K562 (cell line): ENCODE data around the gene TRIP12. TPM values are rescaled to one million over a fixed set of nuclear protein-coding genes. Genes with fewer than 3 reads are reported as not detected.

Experiments
- ATAC-seq: fragments of 200-7000 bp; cut with Tn5 transposase; 3 replicates; pipeline ENCODE4 v1.9.1; 2020; ENCODE audit warnings: moderate library complexity
- BruUV-seq: library from RNA; stranded (reverse); fragments of 400-500 nt; replicated peaks from 2 replicates; lab custom pipeline; 2021; lab: Mats Ljungman, UMichigan
- CTCF ChIA-PET: fragments of 300-600 bp; formaldehyde crosslinking; extraction: SDS; loops from one replicate; lab custom pipeline; 2021; ENCODE audit warnings: low intra/inter-chr PET ratio; lab: Yijun Ruan, JAX
- POLR2A ChIA-PET: fragments of 300-600, 350-650 bp; sonication (Branson Sonifier 250); formaldehyde crosslinking; extraction: SDS; loops from one replicate; lab custom pipeline; 2021; ENCODE audit warnings: antibody characterized with exemption, inconsistent platforms; lab: Yijun Ruan, JAX
- DNase-seq, 4 experiments: peaks; one replicate each; pipeline versions ENCODE4 v3.0.0 to v3.0.0-alpha.2; 2011 to 2018; ENCODE audit warnings: low spot score in 3 of 4, mixed read lengths in 3 of 4; ENCODE audit errors: extremely low read depth in 1 of 4
- FAIRE-seq: peaks from 2 replicates; lab custom pipeline; 2011; peaks lifted over from hg19 to GRCh38; lab: Jason Lieb, UNC
- H2AFZ ChIP-seq: 2 replicates; pipeline ENCODE4 v1.6.0; 2011; ENCODE audit warnings: low read depth, low read length, control low read depth, inconsistent platforms
- H3K27ac ChIP-seq: fragments of 200-600 bp; 3 replicates; pipeline ENCODE4 v1.8.0; 2011; ENCODE audit warnings: low read depth, mild to moderate bottlenecking, control low read depth, inconsistent platforms, low read length, moderate library complexity, mixed read lengths; ENCODE audit errors: extremely low read depth
- H3K27me3 ChIP-seq, 2 experiments: fragments of 300-600 bp in 1 of 2; 2 replicates in 1 of 2; 3 replicates in 1 of 2; pipeline versions ENCODE4 v1.6.0 to v1.8.0; 2011; ENCODE audit warnings: inconsistent platforms in 2 of 2, low read length in 2 of 2, mild to moderate bottlenecking in 1 of 2, mixed read lengths in 1 of 2, moderate library complexity in 1 of 2; ENCODE audit not compliant: control insufficient read depth in 2 of 2, insufficient read depth in 2 of 2
- H3K36me3 ChIP-seq: fragments of 300-600 bp; 3 replicates; pipeline ENCODE4 v1.8.0; 2011; ENCODE audit warnings: mild to moderate bottlenecking, low read length, inconsistent platforms; ENCODE audit not compliant: control insufficient read depth, insufficient read depth
- H3K4me1 ChIP-seq, 2 experiments: fragments of 200-600 bp in 1 of 2; replicated peaks in 1 of 2; 2 replicates in 1 of 2; 3 replicates in 1 of 2; pipeline versions ENCODE4 v1.5.1 to v1.8.0; 2011; ENCODE audit warnings: inconsistent platforms in 2 of 2, low read length in 2 of 2, mild to moderate bottlenecking in 1 of 2, mixed read lengths in 1 of 2, moderate library complexity in 1 of 2; ENCODE audit not compliant: control insufficient read depth in 2 of 2, insufficient read depth in 2 of 2
- H3K4me2 ChIP-seq: 2 replicates; pipeline ENCODE4 v1.6.1; 2011; ENCODE audit warnings: low read length, control low read depth, inconsistent platforms, mixed read lengths; ENCODE audit not compliant: insufficient read depth
- H3K4me3 ChIP-seq: fragments of 200-600 bp; sonication (generic), shearing (Covaris generic); 2 replicates; pipeline ENCODE4 v1.5.1; 2016; ENCODE audit warnings: control low read depth, inconsistent platforms
- H3K79me2 ChIP-seq: fragments of 200-600 bp; 3 replicates; pipeline ENCODE4 v1.8.0; 2011; ENCODE audit warnings: low read length, inconsistent platforms; ENCODE audit not compliant: control insufficient read depth, insufficient read depth
- H3K9ac ChIP-seq, 2 experiments: 2 replicates each; pipeline versions ENCODE4 v1.6.0 to v1.6.1; 2011; ENCODE audit warnings: low read depth in 2 of 2, low read length in 2 of 2, control low read depth in 1 of 2, inconsistent platforms in 1 of 2, mild to moderate bottlenecking in 1 of 2, mixed read lengths in 1 of 2; ENCODE audit not compliant: insufficient read depth in 1 of 2
- H3K9me1 ChIP-seq: one replicate; pipeline ENCODE4 v1.6.0; 2011; ENCODE audit warnings: inconsistent platforms, mild to moderate bottlenecking, low read length, moderate library complexity; ENCODE audit not compliant: control insufficient read depth, insufficient read depth
- H3K9me3 ChIP-seq: replicated peaks from 2 replicates; pipeline ENCODE4 v1.5.1; 2011; ENCODE audit warnings: low read depth, low read length, inconsistent platforms; ENCODE audit not compliant: control insufficient read depth, insufficient read depth
- H4K20me1 ChIP-seq: replicated peaks from 2 replicates; pipeline ENCODE4 v1.6.1; 2011; ENCODE audit warnings: low read length, inconsistent platforms, mixed read lengths; ENCODE audit not compliant: control insufficient read depth, insufficient read depth
- CAMTA2 ChIP-seq: fragments of 250-450 bp; sonication (Bioruptor Pico); conservative IDR thresholded peaks from 2 replicates; pipeline ENCODE4 v1.5.1; 2022
- ELK1 ChIP-seq: sonication (generic); formaldehyde crosslinking; IDR thresholded peaks from 2 replicates; pipeline ENCODE4 v1.8.1; 2022; ENCODE audit warnings: missing genetic modification reagents
- FOSL1 ChIP-seq: fragments of 200-800 bp; sonication (Bioruptor generic); conservative IDR thresholded peaks from 2 replicates; pipeline ENCODE4 v1.6.1; 2016; ENCODE audit warnings: missing genetic modification characterization, missing compliant biosample characterization
- KLF16 ChIP-seq: IDR thresholded peaks from 2 replicates; pipeline ENCODE4 v1.6.1; 2016; ENCODE audit warnings: antibody characterized with exemption
- MBD1 ChIP-seq: fragments of 250-450 bp; sonication (Bioruptor Pico); IDR thresholded peaks from 2 replicates; pipeline ENCODE4 v1.8.0; 2022; ENCODE audit warnings: inconsistent platforms
- OTX1 ChIP-seq: fragments of 450-650 bp; formaldehyde crosslinking; IDR thresholded peaks from 2 replicates; pipeline ENCODE4 v1.4.0; 2022; ENCODE audit warnings: mild to moderate bottlenecking
- PATZ1 ChIP-seq: fragments of 250-450 bp; sonication (Bioruptor Pico); IDR thresholded peaks from 2 replicates; pipeline ENCODE4 v1.5.0; 2020; ENCODE audit warnings: mild to moderate bottlenecking, borderline replicate concordance
- TRIM24 ChIP-seq, 2 experiments: fragments of 450-650 bp; IDR thresholded peaks; 2 replicates each; pipeline ENCODE4 v1.6.1; 2016
- ZFP36 ChIP-seq: fragments of 150-350 bp; IDR thresholded peaks from 2 replicates; pipeline ENCODE4 v1.6.1; 2018; ENCODE audit warnings: low read length, low read depth; ENCODE audit not compliant: partially characterized antibody
- ZFX ChIP-seq: sonication (generic); formaldehyde crosslinking; IDR thresholded peaks from 2 replicates; pipeline ENCODE4 v1.8.0; 2022; ENCODE audit warnings: mild to moderate bottlenecking, missing genetic modification reagents, moderate library complexity
- ZNF740 ChIP-seq, 3 experiments: fragments of 200-800 bp in 1 of 3; sonication (Bioruptor generic) in 1 of 3; sonication (generic) in 1 of 3; formaldehyde crosslinking in 1 of 3; IDR thresholded peaks; 2 replicates each; pipeline versions ENCODE4 v1.6.1 to v1.8.0; 2016 to 2022; ENCODE audit warnings: mild to moderate bottlenecking in 2 of 3, missing compliant biosample characterization in 2 of 3, missing genetic modification characterization in 2 of 3, missing genetic modification reagents in 1 of 3
- WGBS: fragments of 100-300 bp; shearing (Covaris generic); methylation state at CpG from one replicate; pipeline ENCODE4 v1.1.6; 2016; ENCODE audit warnings: low coverage, mixed read lengths; ENCODE audit not compliant: insufficient coverage; ENCODE audit errors: missing lambda C conversion rate; 5-methylcytosine and 5-hydroxymethylcytosine counted together
- in situ Hi-C: fragments of 300-500 bp; cut with MboI; formaldehyde crosslinking; loops from 4 replicates; pipeline ENCODE4 v1.15.0; 2018; ENCODE audit warnings: inconsistent platforms, mixed read lengths
- intact Hi-C: fragments of 100-400 bp; cut with micrococcal nuclease; formaldehyde crosslinking; loops from 2 replicates; pipeline ENCODE4 v1.14.2; 2022
- polyA plus RNA-seq, 8 experiments: library from polyadenylated mRNA; depleted of rRNA in 4 of 8; stranded (reverse) in 5 of 8; unstranded in 3 of 8; fragments of >200 nt; fragmentation: Nextera tagmentation in 2 of 8; fragmentation: Illumina TruSeq in 1 of 8; extraction: Ambion mirVana in 2 of 8; extraction: Trizol in 1 of 8; gene quantifications; 2 replicates each; pipeline versions ENCODE4 v1.2.1 to v1.2.3, GENCODE V29; 2011 to 2014; ENCODE audit warnings: inconsistent platforms in 1 of 8, missing spikeins in 1 of 8
- total RNA-seq, 7 experiments: library from RNA; depleted of rRNA in 6 of 7; stranded (reverse); fragments of >200 nt in 6 of 7; fragmentation: Illumina TruSeq in 2 of 7; extraction: Trizol in 2 of 7; gene quantifications; 2 replicates each; pipeline versions ENCODE4 v1.2.1 to v1.2.3, GENCODE V29; 2011 to 2021; ENCODE audit warnings: low replicate concordance in 1 of 7

Gene TRIP12
- total and polyA plus RNA-seq, 9 of the 15 experiments (the other 6 are each of a cell fraction or from before 2014, with no cell fraction given): 15.2 to 131 (median 80.1) TPM

- Histone ChIP-seq H3K27me3 (no peaks in the 10 kb centered on the region), H3K9me1 (no peaks in the 10 kb centered on the region), H3K9me3 (no peaks in the 10 kb centered on the region), H2AFZ (no peak overlapping the region), H3K4me1 (no peaks in the 10 kb centered on the region; a peak in 1 of 5 replicates), H3K79me2 (peaks cover 78% of the 10 kb centered on the region), H3K27ac (no peak overlapping the region), H3K36me3 (peaks cover 7% of the 10 kb centered on the region; the same call in 1 of the 3 replicates), H3K4me3 (no peak overlapping the region), H4K20me1 (no peaks in the 10 kb centered on the region), H3K9ac (no peak overlapping the region), H3K4me2 (no peak overlapping the region)
- ATAC-seq: no peak
- intact Hi-C loops (no loop called here), in situ Hi-C loops (no loop called here)
- WGBS: 67% methylated on average over 1 of the region's 1 CpG
- no peak for DNase-seq
- ChIA-PET POLR2A (no interaction called here), CTCF (no interaction called here)
- TF ChIP-seq OTX1 (CRISPR knock-in tag) (no peak), ZNF740 (CRISPR knock-in tag; IDR thresholded peaks at IDR 0.05) (no peak), ZNF740 (tag; IDR thresholded peaks at IDR 0.05) (no peak), CAMTA2 (CRISPR knock-in tag) (no peak), ZFP36 (no peak), KLF16 (no peak), PATZ1 (CRISPR knock-in tag) (no peak), ZFX (CRISPR knock-in tag) (no peak), ELK1 (no peak), FOSL1 (no peak), TRIM24 (IDR thresholded peaks at IDR 0.05) (no peak), MBD1 (CRISPR knock-in tag) (no peak)
- no TSS peak for BruUV-seq
- FAIRE-seq: no peak
Observed at GRCh38 chr2:229896857-229897256, 25.0 kb downstream of the TRIP12 start.
